Peyer's patch (tissue), 4 donors: Measurements from ENCODE around the gene CST2. TPM values are rescaled to one million over a fixed set of nuclear protein-coding genes. Genes with fewer than 3 reads are reported as not detected.

Experiments used
- DNase-seq, 3 donors: peaks; one replicate each; pipeline ENCODE4 v3.0.0-alpha.2; 2017 to 2019
- H3K27ac ChIP-seq, 4 donors: fragments of 200-600 bp; sonication (generic); one replicate each; pipeline ENCODE4 v1.5.1; 2016 to 2019
- H3K27me3 ChIP-seq, 2 donors: fragments of 200-600 bp; sonication (generic); one replicate each; pipeline ENCODE4 v1.5.1; 2019
- H3K36me3 ChIP-seq, 3 donors: fragments of 200-600 bp; sonication (generic); one replicate each; pipeline ENCODE4 v1.5.1; 2016 to 2019
- H3K4me1 ChIP-seq, 4 donors: fragments of 200-600 bp; sonication (generic); one replicate each; pipeline ENCODE4 v1.5.1; 2016 to 2019
- H3K4me3 ChIP-seq, 4 donors: fragments of 200-600 bp; sonication (generic); 1 replicate in 3 of 4; 2 replicates in 1 of 4; pipeline ENCODE4 v1.5.1; 2016 to 2019; ENCODE audit warnings: mild to moderate bottlenecking in 1 of 4
- H3K9me3 ChIP-seq, 4 donors: fragments of 200-600 bp; sonication (generic); one replicate each; pipeline ENCODE4 v1.5.1; 2016 to 2019; ENCODE audit warnings: mild to moderate bottlenecking in 1 of 4
- POLR2A ChIP-seq, 2 donors: fragments of 450-650 bp; IDR thresholded peaks; one replicate each; pipeline ENCODE4 v1.5.1; 2017; ENCODE audit warnings: antibody characterized with exemption in 2 of 2, mild to moderate bottlenecking in 2 of 2, moderate library complexity in 2 of 2
- total RNA-seq, 4 donors: library from RNA; depleted of rRNA; stranded (reverse); fragments of >200 nt; gene quantifications; one replicate each; pipeline ENCODE4 v1.1.0, GENCODE V29; 2016
- TF ChIP-seq, protein P1 (sequence below), 6 experiments: fragments of 450-650 bp in 4 of 6; fragments of 200-600 bp in 2 of 6; sonication (generic) in 1 of 6; IDR thresholded peaks; one replicate each; pipeline ENCODE4 v1.5.1; 2017 to 2019; ENCODE audit warnings: antibody characterized with exemption in 6 of 6, mild to moderate bottlenecking in 3 of 6, moderate library complexity in 1 of 6

CST2 gene, protein sequence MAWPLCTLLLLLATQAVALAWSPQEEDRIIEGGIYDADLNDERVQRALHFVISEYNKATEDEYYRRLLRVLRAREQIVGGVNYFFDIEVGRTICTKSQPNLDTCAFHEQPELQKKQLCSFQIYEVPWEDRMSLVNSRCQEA
- total RNA-seq, result not detected

DNA sequence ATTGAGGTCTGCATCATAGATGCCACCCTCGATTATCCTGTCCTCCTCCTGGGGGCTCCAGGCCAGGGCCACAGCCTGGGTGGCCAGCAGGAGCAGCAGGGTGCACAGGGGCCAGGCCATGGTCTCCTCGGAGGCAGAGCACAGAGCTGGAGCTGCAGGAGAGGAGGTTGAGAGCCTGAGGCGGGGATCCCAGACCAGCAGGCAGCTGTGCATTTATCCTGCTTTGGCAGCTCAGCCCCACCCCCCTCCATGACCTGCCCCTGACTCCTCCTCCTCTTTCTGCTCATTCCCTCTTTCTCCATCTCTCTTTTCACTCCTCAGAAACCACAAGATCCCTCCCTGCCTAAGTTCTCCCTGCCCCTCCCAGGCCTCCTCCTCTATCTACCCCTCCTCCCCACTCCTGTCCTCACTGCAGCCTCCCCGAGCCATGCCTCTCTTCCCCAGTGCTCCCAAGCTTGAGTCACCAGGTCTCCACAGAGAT, at the start of gene CST2:
Gene CST2 (minus strand): TSS at position 189 of the 481 bp plus-strand sequence. CDS start 69 bp downstream, at position 120.
- Histone ChIP-seq H3K27ac (no peak within 1 kb of the TSS), H3K36me3 (no peaks in the 10 kb centered on the region), H3K4me3 (no peak within 1 kb of the TSS), H3K27me3 (no peaks in the 10 kb centered on the region), H3K4me1 (no peaks in the 10 kb centered on the region), H3K9me3 (no peaks in the 10 kb centered on the region)
- TF ChIP-seq, protein P1, sequence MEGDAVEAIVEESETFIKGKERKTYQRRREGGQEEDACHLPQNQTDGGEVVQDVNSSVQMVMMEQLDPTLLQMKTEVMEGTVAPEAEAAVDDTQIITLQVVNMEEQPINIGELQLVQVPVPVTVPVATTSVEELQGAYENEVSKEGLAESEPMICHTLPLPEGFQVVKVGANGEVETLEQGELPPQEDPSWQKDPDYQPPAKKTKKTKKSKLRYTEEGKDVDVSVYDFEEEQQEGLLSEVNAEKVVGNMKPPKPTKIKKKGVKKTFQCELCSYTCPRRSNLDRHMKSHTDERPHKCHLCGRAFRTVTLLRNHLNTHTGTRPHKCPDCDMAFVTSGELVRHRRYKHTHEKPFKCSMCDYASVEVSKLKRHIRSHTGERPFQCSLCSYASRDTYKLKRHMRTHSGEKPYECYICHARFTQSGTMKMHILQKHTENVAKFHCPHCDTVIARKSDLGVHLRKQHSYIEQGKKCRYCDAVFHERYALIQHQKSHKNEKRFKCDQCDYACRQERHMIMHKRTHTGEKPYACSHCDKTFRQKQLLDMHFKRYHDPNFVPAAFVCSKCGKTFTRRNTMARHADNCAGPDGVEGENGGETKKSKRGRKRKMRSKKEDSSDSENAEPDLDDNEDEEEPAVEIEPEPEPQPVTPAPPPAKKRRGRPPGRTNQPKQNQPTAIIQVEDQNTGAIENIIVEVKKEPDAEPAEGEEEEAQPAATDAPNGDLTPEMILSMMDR (IDR thresholded peaks at IDR 0.05), result no peak
- DNase-seq, result no peak

DNA sequence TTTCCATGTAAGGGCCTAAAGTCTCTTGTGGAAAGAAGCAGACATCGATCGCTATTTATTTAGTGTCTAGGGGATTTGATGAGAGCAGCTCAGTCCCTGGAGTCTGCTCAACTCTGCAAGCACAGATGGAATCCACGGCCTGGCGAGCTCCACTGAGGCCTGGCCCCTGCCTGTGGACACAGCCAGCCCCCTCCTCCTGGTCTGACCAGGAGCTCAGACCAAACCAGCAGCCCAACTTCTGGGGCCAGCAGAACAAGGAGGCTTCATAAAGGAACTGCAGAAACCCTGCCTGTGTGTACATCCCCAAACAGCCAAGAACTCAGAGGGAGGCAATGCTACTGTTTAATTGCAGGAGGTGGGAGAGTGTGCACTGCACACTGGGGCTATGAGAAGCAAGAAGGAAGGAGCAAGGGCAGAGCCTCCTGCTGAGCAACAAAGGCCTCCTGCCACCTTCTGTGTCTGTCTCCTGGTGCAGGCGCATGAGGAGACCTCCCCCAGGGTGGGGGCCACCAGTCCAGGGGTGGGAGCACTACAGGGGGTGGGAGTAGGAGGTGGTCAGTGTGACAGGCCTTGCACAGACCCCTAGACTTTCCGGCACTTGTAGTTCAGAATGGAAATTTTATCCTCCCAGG, 49.2 kb upstream of the CST2 start:
- H3K4me3 ChIP-seq, result no peak overlapping the region
- H3K36me3 ChIP-seq, result no peaks in the 10 kb centered on the region
- H3K4me1 ChIP-seq, result no peaks in the 10 kb centered on the region
- H3K9me3 ChIP-seq, result no peaks in the 10 kb centered on the region
- peak overlapping the region in 1 of 4 donors; percentile 4 for H3K27ac ChIP-seq
- no peak for DNase-seq
- TF ChIP-seq POLR2A (IDR thresholded peaks at IDR 0.05), result no peak
- TF ChIP-seq, protein P1 (IDR thresholded peaks at IDR 0.05), result no peak
- H3K27me3 ChIP-seq, result no peaks in the 10 kb centered on the region

DNA sequence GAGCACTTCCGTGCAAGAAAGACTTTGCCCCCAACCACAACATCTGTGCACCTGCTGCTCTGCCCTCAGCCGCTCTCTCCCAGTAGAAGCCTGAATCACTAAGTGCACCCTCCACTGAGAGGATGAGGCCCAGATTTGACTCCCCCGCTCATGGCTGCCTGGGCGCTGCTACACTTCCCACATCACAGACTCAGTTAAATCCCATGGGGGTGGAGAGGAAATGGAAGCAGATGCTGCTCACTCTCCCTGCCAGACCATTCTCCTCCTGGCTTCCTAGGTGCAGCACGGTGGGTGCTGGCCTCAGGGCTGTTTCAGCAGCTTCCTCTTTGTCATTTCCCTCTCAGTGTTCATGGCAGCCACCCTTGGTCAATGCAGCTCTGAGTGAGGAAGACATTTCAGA, 48.2 kb upstream of the CST2 start:
- TF ChIP-seq, protein P1 (IDR thresholded peaks at IDR 0.05), result no peak
- no peak for TF ChIP-seq POLR2A (IDR thresholded peaks at IDR 0.05)
- H3K27ac ChIP-seq, result peak overlapping the region in 1 of 4 donors; percentile 35
- no peak for DNase-seq
- no peaks in the 10 kb centered on the region for H3K27me3 ChIP-seq
- H3K9me3 ChIP-seq, result no peaks in the 10 kb centered on the region
- H3K4me3 ChIP-seq, result no peak overlapping the region
- no peaks in the 10 kb centered on the region for H3K36me3 ChIP-seq
- no peaks in the 10 kb centered on the region for H3K4me1 ChIP-seq

DNA sequence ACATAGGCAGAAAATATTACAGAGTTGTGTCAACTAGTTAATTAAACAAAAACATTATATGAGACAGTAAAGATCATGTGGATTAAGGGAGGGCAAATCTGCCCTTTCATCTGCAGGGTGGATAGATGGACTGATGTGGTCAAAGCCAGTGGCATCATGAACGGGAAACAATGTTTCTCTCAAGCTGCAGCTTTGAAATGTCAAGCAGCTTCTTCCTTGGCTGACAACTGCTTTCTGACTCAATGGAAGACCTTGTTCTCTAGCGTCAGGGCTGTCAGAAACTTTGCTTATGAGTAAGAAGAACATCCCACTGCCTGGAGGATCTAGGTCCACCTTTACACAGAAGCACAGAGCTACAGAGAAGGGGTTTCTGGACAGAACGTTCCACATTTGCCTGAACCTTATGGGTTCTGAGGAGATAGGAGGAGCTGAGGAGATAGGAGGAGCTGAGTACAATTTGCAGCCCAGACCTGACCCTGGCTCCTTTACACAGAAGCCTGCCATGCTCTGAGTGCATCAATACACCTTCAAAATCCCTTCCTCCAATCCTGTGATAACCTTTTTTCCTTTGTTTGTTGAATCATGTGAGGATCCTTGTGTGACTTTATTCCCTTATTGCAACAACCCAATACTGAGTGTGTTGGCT, 47.0 kb upstream of the CST2 start:
- no peak overlapping the region for H3K4me3 ChIP-seq
- no peaks in the 10 kb centered on the region for H3K4me1 ChIP-seq
- no peaks in the 10 kb centered on the region for H3K9me3 ChIP-seq
- H3K27ac ChIP-seq, result no peak overlapping the region
- no peaks in the 10 kb centered on the region for H3K27me3 ChIP-seq
- DNase-seq, result no peak
- TF ChIP-seq, protein P1 (IDR thresholded peaks at IDR 0.05), result no peak
- no peak for TF ChIP-seq POLR2A (IDR thresholded peaks at IDR 0.05)
- H3K36me3 ChIP-seq, result no peaks in the 10 kb centered on the region

DNA sequence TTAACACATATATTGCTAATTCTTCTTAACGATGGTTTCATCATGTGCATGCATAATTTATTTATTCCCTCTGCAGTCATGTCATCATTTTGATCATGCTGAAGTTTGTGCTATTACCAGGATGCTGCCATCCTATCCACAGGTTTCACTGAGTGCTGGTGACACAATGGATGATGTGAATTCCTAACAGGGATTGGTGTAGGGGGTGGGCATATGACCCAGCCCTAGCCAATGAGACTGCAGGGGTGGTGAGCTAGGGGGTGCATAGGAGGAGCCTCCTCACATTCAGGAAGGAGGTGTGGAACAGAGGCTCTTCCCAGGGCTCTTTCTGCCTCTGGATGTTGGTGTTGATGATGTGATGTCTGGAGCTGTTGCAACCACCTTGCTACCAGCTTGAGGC, 45.5 kb upstream of the CST2 start:
- TF ChIP-seq, protein P1 (IDR thresholded peaks at IDR 0.05), result no peak
- TF ChIP-seq POLR2A (IDR thresholded peaks at IDR 0.05), result no peak
- no peaks in the 10 kb centered on the region for H3K4me1 ChIP-seq
- DNase-seq, result no peak
- H3K27ac ChIP-seq, result no peak overlapping the region
- no peaks in the 10 kb centered on the region for H3K36me3 ChIP-seq
- no peaks in the 10 kb centered on the region for H3K9me3 ChIP-seq
- no peak overlapping the region for H3K4me3 ChIP-seq
- no peaks in the 10 kb centered on the region for H3K27me3 ChIP-seq
